Heart right ventricle (tissue), 16 donors: ENCODE measurements around the gene PCF11. TPM values are rescaled to one million over a fixed set of nuclear protein-coding genes. Genes with fewer than 3 reads are reported as not detected.

Source experiments
- ATAC-seq, 8 donors: fragments of 200-7000 bp; cut with Tn5 transposase; one replicate each; pipeline ENCODE4 v1.9.1; 2020; ENCODE audit warnings: mild to moderate bottlenecking in 8 of 8, moderate library complexity in 8 of 8, moderate number of reproducible peaks in 1 of 8
- DNase-seq, 2 donors: peaks; one replicate each; pipeline ENCODE4 v3.0.0-alpha.2; 2020
- H3K27ac ChIP-seq, 10 donors: fragments of 200-600 bp; sonication (generic) in 2 of 10; one replicate each; pipeline versions ENCODE4 v1.5.0 to v1.8.0; 2020 to 2022; ENCODE audit warnings: mild to moderate bottlenecking in 3 of 10
- H3K27me3 ChIP-seq, 7 donors: fragments of 200-600 bp; one replicate each; pipeline ENCODE4 v1.8.0; 2021 to 2022; ENCODE audit warnings: mild to moderate bottlenecking in 2 of 7
- H3K36me3 ChIP-seq, 9 donors: fragments of 200-600 bp; sonication (generic) in 1 of 9; one replicate each; pipeline versions ENCODE4 v1.5.0 to v1.8.0; 2020 to 2022; ENCODE audit warnings: mild to moderate bottlenecking in 2 of 9
- H3K4me1 ChIP-seq, 9 donors: fragments of 200-600 bp; sonication (generic) in 1 of 9; one replicate each; pipeline versions ENCODE4 v1.5.0 to v1.8.0; 2020 to 2022; ENCODE audit warnings: mild to moderate bottlenecking in 4 of 9
- H3K4me3 ChIP-seq, 10 donors: fragments of 200-600 bp; sonication (generic) in 2 of 10; one replicate each; pipeline versions ENCODE4 v1.5.0 to v1.8.0; 2020 to 2022; ENCODE audit warnings: mild to moderate bottlenecking in 7 of 10, moderate library complexity in 2 of 10
- H3K9me3 ChIP-seq, 11 donors: fragments of 200-600 bp in 10 of 11; sonication (generic) in 2 of 11; one replicate each; pipeline versions ENCODE4 v1.5.0 to v1.8.0; 2013 to 2022; ENCODE audit warnings: mild to moderate bottlenecking in 2 of 11, control low read depth in 1 of 11, moderate library complexity in 1 of 11
- CTCF ChIP-seq, 9 donors: fragments of 200-600 bp; sonication (generic) in 2 of 9; IDR thresholded peaks; one replicate each; pipeline versions ENCODE4 v1.5.0 to v1.8.0; 2021 to 2022; ENCODE audit warnings: antibody characterized with exemption in 9 of 9, mild to moderate bottlenecking in 5 of 9, moderate library complexity in 1 of 9
- WGBS, 2 donors: extraction: QIAGEN DNeasy Blood & Tissue Kit; methylation state at CpG; one replicate each; pipeline ENCODE4 v1.1.7; 2013; ENCODE audit warnings: inconsistent platforms in 1 of 2; 5-methylcytosine and 5-hydroxymethylcytosine counted together
- intact Hi-C, 10 donors: fragments of 100-400 bp; cut with DNase I; formaldehyde crosslinking; loops; one replicate each; pipeline versions ENCODE4 v1.11.1 to v1.14.2; 2022
- polyA plus RNA-seq, 2 donors: library from polyadenylated mRNA; stranded (reverse); fragments of 200-250 nt; gene quantifications; one replicate each; pipeline ENCODE4 v1.2.3, GENCODE V29; 2013
- total RNA-seq, 10 donors: library from RNA; stranded (reverse); fragmentation: NEBNext Ultra II Directional in 3 of 10; extraction: Animal tissue kit (Norgen Biotek cat#: 25700) in 3 of 10; gene quantifications; one replicate each; pipeline versions ENCODE4 v1.2.1 to v1.2.4, GENCODE V29; 2021 to 2023
- donor health status: Arrhythmogenic right ventricular cardiomyopathy.
- donor health status: ischemic (EF 13 %, LVEDD 7.1; RV severe dilation, severe dysfunction).
- donor health status: healthy with polysubstance abuse.
- donor health status: DM: no; HTN: yes; CAD: no.
- donor health status: DM: no; HTN: no; CAD: no.
- donor health status: ischemic (EF 25% LVEDD 6.9; RV normal size, moderate dysfunction).
- donor health status: ischemic (EF 25% LVEDD 5.7; RV mildly dilated, moderate dysfunction).
- donor health status: healthy.
- donor health status: DM: yes; HTN: yes; CAD: no.
- donor health status: Ischemic cardiomyopathy.
- donor health status: ischemic (EF 35%, LVEDD 5.7; RV mildly dilated, moderate dysfunction).
- donor health status: nonischemic (EF 11% LVEDD 7.7; RV severe dilation, severe dysfunction).
- donor health status: DM: yes; HTN: yes; CAD: no.
- donor health status: PGD.
- donor health status: ischemic (EF 29% LVEDD 5.4; RV normal size, mild dysfunction).
- donor health status: nonischemic (EF 23%, LVEDD 6.1; RV moderate dilation, normal function).

The PCF11 gene
- total and polyA plus RNA-seq, 12 donors: 14.7 to 38.4 (median 28.7) TPM

- no peak overlapping the region for H3K4me3 ChIP-seq
- DNase-seq: no peak
- no peaks in the 10 kb centered on the region for H3K27me3 ChIP-seq
- peaks cover 0 to 100% (median 81%) of the 10 kb centered on the region in 9 donors for H3K36me3 ChIP-seq
- WGBS, 2 donors: 69 to 74% methylated on average over 2 of the region's 2 CpGs
- no peaks in the 10 kb centered on the region for H3K9me3 ChIP-seq
- H3K27ac ChIP-seq: no peak overlapping the region
- intact Hi-C loops: no loop called here
- TF ChIP-seq CTCF (IDR thresholded peaks at IDR 0.05): no peak
- peaks cover 0 to 7% (median 0%) of the 10 kb centered on the region in 9 donors for H3K4me1 ChIP-seq
- ATAC-seq: no peak
These were observed 24.9 kb downstream of the PCF11 start for GRCh38 chr11:83181815-83182214.

- Histone ChIP-seq H3K4me1 (peaks cover 0 to 3% (median 0%) of the 10 kb centered on the region in 9 donors), H3K27ac (no peak overlapping the region), H3K36me3 (peaks cover 0 to 99% (median 62%) of the 10 kb centered on the region in 9 donors), H3K4me3 (no peak overlapping the region), H3K9me3 (no peaks in the 10 kb centered on the region), H3K27me3 (no peaks in the 10 kb centered on the region)
- intact Hi-C loops: no loop called here
- DNase-seq (no peak), ATAC-seq (no peak)
- TF ChIP-seq CTCF (IDR thresholded peaks at IDR 0.05): no peak
- WGBS, 2 donors: 89 to 96% methylated on average over 1 of the region's 1 CpG
These were observed 28.8 kb downstream of the PCF11 start for GRCh38 chr11:83185767-83186166.

GRCh38 chr11:83187465-83187864 lies 30.5 kb downstream of the PCF11 start:
- intact Hi-C loops: no loop called here
- ATAC-seq: peak in 3 of 8 donors; percentile 22 to 40 (median 22)
- 87 to 96% methylated on average over 4 of the region's 4 CpGs for WGBS, 2 donors
- Histone ChIP-seq H3K27me3 (no peaks in the 10 kb centered on the region), H3K4me1 (peaks cover 0 to 13% (median 9%) of the 10 kb centered on the region in 9 donors), H3K9me3 (no peaks in the 10 kb centered on the region), H3K36me3 (peaks cover 0 to 99% (median 49%) of the 10 kb centered on the region in 9 donors), H3K27ac (no peak overlapping the region), H3K4me3 (no peak overlapping the region)
- no peak for DNase-seq
- TF ChIP-seq CTCF (IDR thresholded peaks at IDR 0.05): no peak

GRCh38 chr11:83191491-83191890 lies 34.6 kb downstream of the PCF11 start:
- H3K36me3 ChIP-seq: peaks cover 0 to 59% (median 23%) of the 10 kb centered on the region in 9 donors
- no peak for TF ChIP-seq CTCF (IDR thresholded peaks at IDR 0.05)
- H3K4me1 ChIP-seq: peaks cover 7 to 37% (median 30%) of the 10 kb centered on the region in 9 donors
- H3K27ac ChIP-seq: no peak overlapping the region
- 95 to 96% methylated on average over 5 of the region's 5 CpGs for WGBS, 2 donors
- no peaks in the 10 kb centered on the region for H3K27me3 ChIP-seq
- intact Hi-C loops: loop anchor here in 7 of 10 donors (5.0 to 10.0 kb wide), 6 partner anchors 34 to 289 kb away; partner anchors contain the start of genes DDIAS (in 3 of the 7), PRCP (in 3 of the 7), RAB30 (in 2 of the 7) and PCF11 (in 1 of the 7)
- no peak for DNase-seq
- peak overlapping the region in 1 of 10 donors; percentile 69 for H3K4me3 ChIP-seq
- H3K9me3 ChIP-seq: no peaks in the 10 kb centered on the region
- no peak for ATAC-seq
